Endothelial cell (in vitro differentiated cells): ENCODE results near the gene SLC8A1. TPM values are rescaled to one million over a fixed set of nuclear protein-coding genes. Genes with fewer than 3 reads are reported as not detected.

ENCODE experiments used
- DNase-seq: peaks from one replicate; pipeline ENCODE4 v3.0.0; 2021; ENCODE audit warnings: low spot score
- H3K27ac Mint-ChIP-seq: one replicate; pipeline ENCODE4 v1.8.0; 2021; ENCODE audit warnings: mixed read lengths, inconsistent platforms; ENCODE audit not compliant: unreplicated experiment
- H3K27me3 Mint-ChIP-seq: one replicate; pipeline ENCODE4 v1.8.0; 2021; ENCODE audit warnings: mild to moderate bottlenecking, moderate library complexity, mixed read lengths, inconsistent platforms; ENCODE audit not compliant: unreplicated experiment
- H3K36me3 Mint-ChIP-seq: one replicate; pipeline ENCODE4 v1.8.0; 2021; ENCODE audit warnings: mild to moderate bottlenecking, low read depth, mixed read lengths, inconsistent platforms; ENCODE audit not compliant: unreplicated experiment
- H3K4me1 Mint-ChIP-seq: one replicate; pipeline ENCODE4 v1.8.0; 2021; ENCODE audit warnings: mild to moderate bottlenecking, mixed read lengths, inconsistent platforms; ENCODE audit not compliant: unreplicated experiment
- H3K4me3 Mint-ChIP-seq: one replicate; pipeline ENCODE4 v1.8.0; 2021; ENCODE audit warnings: mild to moderate bottlenecking, mixed read lengths, inconsistent platforms; ENCODE audit not compliant: unreplicated experiment
- H3K9me3 Mint-ChIP-seq: one replicate; pipeline ENCODE4 v1.8.0; 2021; ENCODE audit warnings: mixed read lengths, inconsistent platforms; ENCODE audit not compliant: unreplicated experiment
- CTCF ChIP-seq: fragments of 200-600 bp; sonication (generic); IDR thresholded peaks from one replicate; pipeline ENCODE4 v1.5.0; 2021; ENCODE audit warnings: antibody characterized with exemption; ENCODE audit not compliant: unreplicated experiment
- total RNA-seq: library from RNA; stranded (reverse); fragmentation: NEBNext Ultra II Directional; extraction: Animal tissue kit (Norgen Biotek cat#: 25700); gene quantifications from one replicate; pipeline ENCODE4 v1.2.1, GENCODE V29; 2021; ENCODE audit not compliant: unreplicated experiment

The SLC8A1 gene
- total RNA-seq, 1 donor from 2014 or later: 0.80 TPM

DNA sequence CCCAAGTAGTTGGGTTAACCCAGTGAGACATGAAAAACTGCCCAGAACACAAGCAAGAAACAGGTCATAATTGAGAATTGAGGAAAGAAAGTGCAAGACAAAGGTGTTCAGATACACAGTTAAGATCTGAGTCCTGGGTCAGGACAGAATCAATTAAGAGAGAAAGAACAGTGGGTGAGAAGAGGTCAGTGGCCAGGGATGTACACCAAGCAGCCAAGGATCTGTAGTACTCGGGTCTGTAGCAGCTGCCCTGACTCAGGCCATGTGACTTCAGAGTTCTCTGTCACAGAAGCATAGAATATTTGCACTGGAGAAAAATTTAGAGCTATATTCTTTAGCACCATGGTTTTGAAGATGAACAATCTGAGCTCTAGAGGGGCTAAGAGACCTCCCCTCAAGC lies 141.6 kb downstream of the SLC8A1 start:
- H3K27ac Mint-ChIP-seq: no peak overlapping the region
- no peak overlapping the region for H3K4me3 Mint-ChIP-seq
- H3K9me3 Mint-ChIP-seq: no peaks in the 10 kb centered on the region
- no peak for DNase-seq
- H3K36me3 Mint-ChIP-seq: no peaks in the 10 kb centered on the region
- TF ChIP-seq CTCF: no peak
- no peaks in the 10 kb centered on the region for H3K4me1 Mint-ChIP-seq
- no peaks in the 10 kb centered on the region for H3K27me3 Mint-ChIP-seq

DNA sequence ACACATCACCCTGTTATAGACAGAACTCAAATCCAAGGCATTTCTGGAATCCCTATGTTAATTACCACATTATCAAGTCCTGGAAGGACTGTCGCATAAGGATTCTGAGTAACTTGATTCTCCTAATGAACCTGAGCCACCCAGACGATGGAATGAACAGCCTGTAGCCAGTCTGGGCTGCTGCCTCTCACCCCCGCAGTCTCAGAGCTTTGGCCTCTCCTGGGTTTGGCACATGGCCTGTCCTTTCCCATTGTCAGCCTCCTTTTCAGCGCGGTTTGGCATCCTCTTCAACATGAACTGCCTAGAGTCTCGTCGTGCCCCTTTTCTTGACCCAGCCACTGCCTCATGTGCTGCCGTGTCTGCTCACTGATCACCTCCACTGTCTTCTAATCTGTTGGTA lies 147.6 kb downstream of the SLC8A1 start:
- Mint-ChIP-seq H3K4me3 (no peak overlapping the region), H3K9me3 (no peaks in the 10 kb centered on the region), H3K27me3 (no peaks in the 10 kb centered on the region), H3K36me3 (no peaks in the 10 kb centered on the region), H3K4me1 (peaks cover 6% of the 10 kb centered on the region), H3K27ac (no peak overlapping the region)
- TF ChIP-seq CTCF: no peak
- DNase-seq: no peak

GRCh38 chr2:40303746-40304145 lies 148.1 kb downstream of the SLC8A1 start:
- H3K4me3 Mint-ChIP-seq: no peak overlapping the region
- DNase-seq: no peak
- H3K9me3 Mint-ChIP-seq: no peaks in the 10 kb centered on the region
- H3K27ac Mint-ChIP-seq: no peak overlapping the region
- no peaks in the 10 kb centered on the region for H3K36me3 Mint-ChIP-seq
- no peak for TF ChIP-seq CTCF
- no peaks in the 10 kb centered on the region for H3K27me3 Mint-ChIP-seq
- peaks cover 6% of the 10 kb centered on the region for H3K4me1 Mint-ChIP-seq

DNA sequence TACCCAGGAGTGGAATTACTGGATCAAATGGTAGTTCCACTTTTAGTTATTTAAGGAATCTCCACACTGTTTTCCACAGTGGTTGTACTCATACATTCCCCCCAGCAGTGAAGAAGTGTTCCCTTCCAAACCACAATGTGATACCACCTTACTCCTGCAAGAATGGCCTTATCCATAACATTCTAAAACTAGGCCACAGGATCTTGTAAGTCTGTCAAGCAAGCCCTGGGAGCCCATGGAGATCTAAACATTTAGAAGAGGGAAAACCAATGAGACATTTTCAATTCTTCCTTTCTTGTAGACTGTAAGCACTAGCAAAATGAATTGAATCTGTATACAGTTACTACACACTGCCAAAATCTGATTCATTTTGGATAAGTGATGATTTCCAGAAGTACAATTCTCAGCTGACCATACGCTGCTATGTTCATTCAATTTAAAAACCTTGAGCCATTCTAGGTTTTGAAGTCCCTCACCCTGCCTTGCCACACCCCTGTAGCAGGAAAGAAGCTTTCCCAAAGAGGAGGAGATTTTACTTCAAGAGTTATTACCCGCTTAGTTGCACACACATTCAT lies 149.1 kb downstream of the SLC8A1 start:
- H3K27me3 Mint-ChIP-seq: no peaks in the 10 kb centered on the region
- H3K4me3 Mint-ChIP-seq: no peak overlapping the region
- TF ChIP-seq CTCF: no peak
- H3K36me3 Mint-ChIP-seq: no peaks in the 10 kb centered on the region
- H3K27ac Mint-ChIP-seq: no peak overlapping the region
- no peaks in the 10 kb centered on the region for H3K9me3 Mint-ChIP-seq
- peaks cover 6% of the 10 kb centered on the region for H3K4me1 Mint-ChIP-seq
- no peak for DNase-seq

DNA sequence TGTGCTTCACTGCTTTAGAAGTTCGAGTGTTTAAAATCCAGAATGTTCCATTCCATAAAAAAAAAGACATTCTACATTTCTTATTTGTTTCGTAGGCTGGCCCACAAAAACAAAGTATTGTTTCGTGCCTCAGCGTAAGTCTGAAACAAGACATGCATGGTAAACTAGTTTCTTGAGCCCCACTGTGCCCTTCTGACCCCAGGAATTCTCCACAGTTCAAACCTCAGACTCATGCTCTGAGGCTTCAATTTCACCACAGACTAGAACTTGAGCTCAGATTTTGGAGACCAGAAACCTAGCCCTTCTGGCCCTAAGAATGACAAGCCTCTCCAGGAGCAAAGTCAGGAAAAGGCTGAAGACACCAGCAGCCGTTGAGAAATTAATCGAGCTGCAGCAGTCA lies 151.5 kb downstream of the SLC8A1 start:
- no peaks in the 10 kb centered on the region for H3K27me3 Mint-ChIP-seq

More for the DNA sequence above, 151.5 kb downstream of the SLC8A1 start:
- no peaks in the 10 kb centered on the region for H3K36me3 Mint-ChIP-seq
- no peak for DNase-seq
- no peak overlapping the region for H3K27ac Mint-ChIP-seq
- peaks cover 6% of the 10 kb centered on the region for H3K4me1 Mint-ChIP-seq
- no peak overlapping the region for H3K4me3 Mint-ChIP-seq
- TF ChIP-seq CTCF: no peak
- no peaks in the 10 kb centered on the region for H3K9me3 Mint-ChIP-seq
